ENCODE measurements around the gene PHC1. TPM values are rescaled to one million over a fixed set of nuclear protein-coding genes. Genes with fewer than 3 reads are reported as not detected.
A peak's percentile ranks its signal among the peaks of the same experiment; 100 is the strongest.

The PHC1 gene
- total RNA-seq, 2 donors from 2014 or later = 38.2 to 104 TPM

DNA sequence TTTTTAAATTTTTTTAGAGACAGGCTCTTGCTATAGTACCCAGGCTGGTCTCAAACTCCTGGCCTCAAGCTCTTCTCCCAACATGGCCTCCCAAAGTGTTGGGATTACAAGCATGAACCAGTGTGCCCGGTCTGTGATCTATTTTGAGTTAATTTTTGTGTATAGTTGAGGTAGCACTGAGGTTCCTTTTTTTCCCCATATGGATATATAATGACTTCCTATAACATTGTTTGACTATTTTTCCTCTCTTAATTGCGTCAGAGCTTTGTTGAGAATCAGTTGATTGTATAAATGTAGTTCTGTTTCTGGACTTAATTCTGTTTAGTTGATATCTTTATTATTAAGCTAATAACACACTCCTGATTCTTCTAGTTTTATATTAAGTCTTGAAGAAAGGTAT, 43.8 kb downstream of the PHC1 start:
- Histone ChIP-seq H3K9me3 (no peaks in the 10 kb centered on the region), H3K36me3 (no peaks in the 10 kb centered on the region), H3K27me3 (replicated peaks; ENCODE audit: insufficient read depth) (no peaks in the 10 kb centered on the region), H3K27ac (no peak overlapping the region), H3K4me1 (replicated peaks) (peaks cover 4% of the 10 kb centered on the region), H3K4me3 (no peak overlapping the region)
- TF ChIP-seq POLR2AphosphoS5 (IDR thresholded peaks at IDR 0.05) = no peak
- no peak for TF ChIP-seq POLR2A (IDR thresholded peaks at IDR 0.05)
- TF ChIP-seq, protein P1, sequence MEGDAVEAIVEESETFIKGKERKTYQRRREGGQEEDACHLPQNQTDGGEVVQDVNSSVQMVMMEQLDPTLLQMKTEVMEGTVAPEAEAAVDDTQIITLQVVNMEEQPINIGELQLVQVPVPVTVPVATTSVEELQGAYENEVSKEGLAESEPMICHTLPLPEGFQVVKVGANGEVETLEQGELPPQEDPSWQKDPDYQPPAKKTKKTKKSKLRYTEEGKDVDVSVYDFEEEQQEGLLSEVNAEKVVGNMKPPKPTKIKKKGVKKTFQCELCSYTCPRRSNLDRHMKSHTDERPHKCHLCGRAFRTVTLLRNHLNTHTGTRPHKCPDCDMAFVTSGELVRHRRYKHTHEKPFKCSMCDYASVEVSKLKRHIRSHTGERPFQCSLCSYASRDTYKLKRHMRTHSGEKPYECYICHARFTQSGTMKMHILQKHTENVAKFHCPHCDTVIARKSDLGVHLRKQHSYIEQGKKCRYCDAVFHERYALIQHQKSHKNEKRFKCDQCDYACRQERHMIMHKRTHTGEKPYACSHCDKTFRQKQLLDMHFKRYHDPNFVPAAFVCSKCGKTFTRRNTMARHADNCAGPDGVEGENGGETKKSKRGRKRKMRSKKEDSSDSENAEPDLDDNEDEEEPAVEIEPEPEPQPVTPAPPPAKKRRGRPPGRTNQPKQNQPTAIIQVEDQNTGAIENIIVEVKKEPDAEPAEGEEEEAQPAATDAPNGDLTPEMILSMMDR (IDR thresholded peaks at IDR 0.05) = no peak
- 70% methylated on average over 2 of the region's 2 CpGs for WGBS
- DNase-seq (ENCODE audit: low spot score) = no peak
- intact Hi-C loops (cut with DNase I) = loop anchor here (10.0 kb wide), 1 partner anchor 77 kb away; no protein-coding TSS in a partner anchor

DNA sequence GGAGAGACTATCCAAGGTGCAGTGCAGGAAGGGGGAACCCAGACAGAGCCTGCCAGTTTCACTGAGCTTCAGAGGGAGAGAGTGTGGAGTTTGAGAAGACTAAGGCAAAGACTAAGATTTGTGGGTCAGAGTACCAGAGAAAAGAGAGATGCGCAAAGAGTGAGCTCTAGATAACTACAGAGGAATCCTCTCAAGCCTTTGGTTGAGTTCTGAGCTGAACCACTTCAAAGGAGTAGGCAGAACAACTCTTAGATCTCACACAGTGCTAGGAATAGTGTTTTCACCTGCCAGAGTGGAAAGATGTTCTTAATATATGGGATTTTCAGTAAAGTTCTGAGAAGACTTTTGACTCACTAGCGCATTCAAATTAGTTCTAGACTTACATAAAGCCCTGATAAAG, 45.9 kb downstream of the PHC1 start:
- TF ChIP-seq POLR2A (IDR thresholded peaks at IDR 0.05) = no peak
- 98% methylated on average over 2 of the region's 2 CpGs for WGBS
- Histone ChIP-seq H3K27me3 (replicated peaks; ENCODE audit: insufficient read depth) (no peaks in the 10 kb centered on the region), H3K4me1 (replicated peaks) (peaks cover 4% of the 10 kb centered on the region), H3K4me3 (no peak overlapping the region), H3K9me3 (no peaks in the 10 kb centered on the region), H3K36me3 (no peaks in the 10 kb centered on the region), H3K27ac (no peak overlapping the region)
- no peak for DNase-seq (ENCODE audit: low spot score)
- intact Hi-C loops (cut with DNase I) = no loop called here

DNA sequence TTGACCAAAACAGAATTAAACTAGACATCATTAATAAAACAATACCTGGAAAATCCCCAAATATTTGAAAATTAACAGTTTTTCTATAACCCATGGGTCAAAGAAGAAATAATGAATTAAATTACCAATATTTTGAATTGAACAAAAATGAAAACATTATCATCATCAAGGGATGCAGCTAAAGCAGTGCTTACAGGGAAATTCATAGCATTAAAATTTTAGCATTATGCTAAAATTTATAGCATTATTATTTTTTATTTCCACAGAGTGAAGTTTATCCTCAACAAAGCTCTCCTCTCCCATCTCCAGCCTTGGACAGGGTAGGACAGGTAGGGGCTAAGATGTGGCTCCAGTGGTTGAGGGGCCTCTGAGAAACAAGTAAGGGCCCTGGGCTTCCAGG, 54.5 kb downstream of the PHC1 start:
- intact Hi-C loops (cut with DNase I) = no loop called here
- Histone ChIP-seq H3K27me3 (replicated peaks; ENCODE audit: insufficient read depth) (no peaks in the 10 kb centered on the region), H3K4me1 (replicated peaks) (no peaks in the 10 kb centered on the region), H3K27ac (no peak overlapping the region), H3K4me3 (no peak overlapping the region), H3K36me3 (no peaks in the 10 kb centered on the region), H3K9me3 (no peaks in the 10 kb centered on the region)
- no peak for TF ChIP-seq POLR2A (IDR thresholded peaks at IDR 0.05)
- TF ChIP-seq, protein P1 (IDR thresholded peaks at IDR 0.05) = no peak
- TF ChIP-seq POLR2AphosphoS5 (IDR thresholded peaks at IDR 0.05) = no peak
- no peak for DNase-seq (ENCODE audit: low spot score)

DNA sequence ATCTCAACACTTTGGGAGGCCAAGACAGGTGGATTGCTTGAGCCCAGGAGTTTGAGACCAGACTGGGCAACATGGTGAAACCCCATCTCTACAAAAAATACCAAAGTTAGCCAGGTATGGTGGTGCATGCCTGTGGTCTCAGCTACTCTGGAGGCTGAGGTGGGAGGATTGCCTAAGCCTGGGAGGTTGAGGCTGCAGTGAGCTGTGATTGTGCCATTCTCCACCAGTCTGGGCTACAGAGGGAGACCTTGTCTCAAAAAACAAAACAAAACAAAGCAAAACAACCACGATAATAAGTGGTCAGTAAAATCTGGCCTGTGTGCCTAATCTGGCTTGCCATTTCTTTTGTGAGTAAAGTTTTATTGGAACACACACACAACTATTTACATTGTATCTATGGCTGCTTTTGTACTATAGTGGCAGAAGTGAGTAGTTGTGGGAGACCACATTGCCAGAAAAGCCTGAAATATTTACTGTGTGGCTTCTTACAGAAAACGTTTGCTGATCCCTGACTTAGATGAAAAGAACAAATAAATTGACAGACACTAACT, 55.6 kb downstream of the PHC1 start:
- no peak overlapping the region for H3K4me3 ChIP-seq
- H3K4me1 ChIP-seq (replicated peaks) = no peaks in the 10 kb centered on the region
- no peak overlapping the region for H3K27ac ChIP-seq
- TF ChIP-seq POLR2AphosphoS5 (IDR thresholded peaks at IDR 0.05) (no peak), POLR2A (IDR thresholded peaks at IDR 0.05) (no peak)
- TF ChIP-seq, protein P1 (IDR thresholded peaks at IDR 0.05) = no peak
- no peaks in the 10 kb centered on the region for H3K36me3 ChIP-seq
- H3K27me3 ChIP-seq (replicated peaks; ENCODE audit: insufficient read depth) = no peaks in the 10 kb centered on the region
- no peak for DNase-seq (ENCODE audit: low spot score)
- WGBS = 31% methylated on average over 2 of the region's 2 CpGs
- intact Hi-C loops (cut with DNase I) = no loop called here
- no peaks in the 10 kb centered on the region for H3K9me3 ChIP-seq

DNA sequence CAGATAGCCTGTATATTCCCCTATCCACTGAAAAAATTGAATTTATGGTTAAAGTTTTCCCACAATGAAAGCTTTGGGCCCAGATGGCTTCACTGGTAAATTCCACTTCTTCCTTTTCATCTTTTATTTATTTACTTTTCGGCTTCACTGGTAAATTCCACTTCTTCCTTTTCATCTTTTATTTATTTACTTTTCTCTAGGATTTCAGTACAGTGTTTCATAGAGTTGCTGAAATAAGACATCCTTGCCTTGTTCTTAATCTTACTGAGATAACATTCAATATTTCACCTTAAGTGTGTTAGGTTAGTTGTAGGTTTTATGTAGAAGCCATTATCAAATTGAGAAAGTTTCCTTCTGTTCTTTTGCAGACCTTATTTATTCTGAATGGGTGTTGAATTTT, 56.1 kb downstream of the PHC1 start:
- 33% methylated on average over 1 of the region's 1 CpG for WGBS
- no peaks in the 10 kb centered on the region for H3K36me3 ChIP-seq
- intact Hi-C loops (cut with DNase I) = no loop called here

More for the DNA sequence above, 56.1 kb downstream of the PHC1 start:
- H3K4me1 ChIP-seq (replicated peaks) = no peaks in the 10 kb centered on the region
- no peak overlapping the region for H3K27ac ChIP-seq
- H3K27me3 ChIP-seq (replicated peaks; ENCODE audit: insufficient read depth) = no peaks in the 10 kb centered on the region
- no peak for DNase-seq (ENCODE audit: low spot score)
- TF ChIP-seq, protein P1 (IDR thresholded peaks at IDR 0.05) = no peak
- peak; percentile 12 for TF ChIP-seq POLR2AphosphoS5 (IDR thresholded peaks at IDR 0.05)
- no peaks in the 10 kb centered on the region for H3K9me3 ChIP-seq
- no peak overlapping the region for H3K4me3 ChIP-seq
